Right lobe of liver (tissue), 4 donors: ENCODE data around the gene GOPC.

Experiments used
- POLR2A ChIP-seq: fragments of 450-650 bp; IDR thresholded peaks from one replicate; pipeline ENCODE4 v1.6.1; 2017; ENCODE audit warnings: antibody characterized with exemption, mild to moderate bottlenecking
- TF ChIP-seq, protein P1 (sequence below), 4 donors: fragments of 200-600 bp in 3 of 4; fragments of 450-650 bp in 1 of 4; IDR thresholded peaks; one replicate each; pipeline versions ENCODE4 v1.5.1 to v1.8.0; 2016 to 2022; ENCODE audit warnings: antibody characterized with exemption in 4 of 4, mild to moderate bottlenecking in 2 of 4
- donor health status: DM: no; HTN: no; CAD: no.
- donor health status: DM: no; HTN: no; CAD: no.
- donor health status: DM: no; HTN: yes; CAD: no.

DNA sequence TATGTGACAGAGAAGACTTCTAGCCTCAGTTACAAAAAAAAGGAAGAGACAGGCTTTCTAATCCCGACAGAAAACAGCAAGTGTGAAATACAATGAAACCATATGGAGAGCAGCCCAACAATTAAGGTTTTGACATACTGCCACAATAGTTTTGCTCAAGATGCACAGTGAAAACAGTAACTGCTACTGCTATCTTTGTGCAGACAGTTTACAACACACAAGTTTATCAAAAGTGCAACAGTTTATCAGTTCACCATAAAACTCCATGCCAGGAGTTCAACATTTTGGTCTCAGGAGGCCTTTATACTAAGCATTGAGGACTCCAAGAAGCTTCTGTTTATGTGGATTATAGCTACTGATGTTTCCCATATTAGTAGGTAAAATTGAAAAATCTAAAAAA is 37.6 kb downstream of the GOPC start:
- TF ChIP-seq, protein P1, sequence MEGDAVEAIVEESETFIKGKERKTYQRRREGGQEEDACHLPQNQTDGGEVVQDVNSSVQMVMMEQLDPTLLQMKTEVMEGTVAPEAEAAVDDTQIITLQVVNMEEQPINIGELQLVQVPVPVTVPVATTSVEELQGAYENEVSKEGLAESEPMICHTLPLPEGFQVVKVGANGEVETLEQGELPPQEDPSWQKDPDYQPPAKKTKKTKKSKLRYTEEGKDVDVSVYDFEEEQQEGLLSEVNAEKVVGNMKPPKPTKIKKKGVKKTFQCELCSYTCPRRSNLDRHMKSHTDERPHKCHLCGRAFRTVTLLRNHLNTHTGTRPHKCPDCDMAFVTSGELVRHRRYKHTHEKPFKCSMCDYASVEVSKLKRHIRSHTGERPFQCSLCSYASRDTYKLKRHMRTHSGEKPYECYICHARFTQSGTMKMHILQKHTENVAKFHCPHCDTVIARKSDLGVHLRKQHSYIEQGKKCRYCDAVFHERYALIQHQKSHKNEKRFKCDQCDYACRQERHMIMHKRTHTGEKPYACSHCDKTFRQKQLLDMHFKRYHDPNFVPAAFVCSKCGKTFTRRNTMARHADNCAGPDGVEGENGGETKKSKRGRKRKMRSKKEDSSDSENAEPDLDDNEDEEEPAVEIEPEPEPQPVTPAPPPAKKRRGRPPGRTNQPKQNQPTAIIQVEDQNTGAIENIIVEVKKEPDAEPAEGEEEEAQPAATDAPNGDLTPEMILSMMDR (IDR thresholded peaks at IDR 0.05) = no peak
- no peak for TF ChIP-seq POLR2A
